ENCODE data around the gene ERC2. TPM values are rescaled to one million over a fixed set of nuclear protein-coding genes. Genes with fewer than 3 reads are reported as not detected.

ERC2 gene
- total RNA-seq, 2 experiments from 2014 or later = not detected

GRCh38 chr3:55607844-55608243, 860.4 kb downstream of the ERC2 start:
- ATAC-seq (ENCODE audit: low read depth) (no peak), DNase-seq (no peak)
- Mint-ChIP-seq H3K27ac (no peak overlapping the region), H3K9me3 (no peaks in the 10 kb centered on the region), H3K27me3 (no peaks in the 10 kb centered on the region), H3K36me3 (no peaks in the 10 kb centered on the region), H3K4me3 (no peak overlapping the region), H3K4me1 (no peaks in the 10 kb centered on the region)
- POLR2A ChIA-PET = no interaction called here

- no peak for ATAC-seq (ENCODE audit: low read depth)
- no peaks in the 10 kb centered on the region for H3K36me3 Mint-ChIP-seq
- no peak overlapping the region for H3K27ac Mint-ChIP-seq
- POLR2A ChIA-PET = no interaction called here
- no peak for DNase-seq
- H3K4me1 Mint-ChIP-seq = no peaks in the 10 kb centered on the region
- no peaks in the 10 kb centered on the region for H3K27me3 Mint-ChIP-seq
- H3K9me3 Mint-ChIP-seq = no peaks in the 10 kb centered on the region
- H3K4me3 Mint-ChIP-seq = no peak overlapping the region
These were observed 861.1 kb downstream of the ERC2 start for GRCh38 chr3:55607175-55607574.

- H3K27me3 Mint-ChIP-seq = peaks cover 2% of the 10 kb centered on the region
- POLR2A ChIA-PET = no interaction called here
These were observed 862.6 kb downstream of the ERC2 start for GRCh38 chr3:55605443-55606236.

GRCh38 chr3:55604846-55605245, 863.4 kb downstream of the ERC2 start:
- no peaks in the 10 kb centered on the region for H3K9me3 Mint-ChIP-seq
- no peak for DNase-seq
- no peaks in the 10 kb centered on the region for H3K36me3 Mint-ChIP-seq
- ATAC-seq (ENCODE audit: low read depth) = no peak
- POLR2A ChIA-PET = no interaction called here
- H3K27ac Mint-ChIP-seq = no peak overlapping the region
- no peak overlapping the region for H3K4me3 Mint-ChIP-seq
- peaks cover 2% of the 10 kb centered on the region for H3K27me3 Mint-ChIP-seq
- no peaks in the 10 kb centered on the region for H3K4me1 Mint-ChIP-seq

More at GRCh38 chr3:55605443-55606236, 862.6 kb downstream of the ERC2 start:
- Mint-ChIP-seq H3K27ac (no peak overlapping the region), H3K36me3 (no peaks in the 10 kb centered on the region), H3K4me1 (no peaks in the 10 kb centered on the region), H3K4me3 (no peak overlapping the region), H3K9me3 (no peaks in the 10 kb centered on the region)
- DNase-seq (no peak), ATAC-seq (ENCODE audit: low read depth) (no peak)

GRCh38 chr3:55604402-55604801, 863.9 kb downstream of the ERC2 start:
- H3K9me3 Mint-ChIP-seq = no peaks in the 10 kb centered on the region
- H3K27me3 Mint-ChIP-seq = peaks cover 2% of the 10 kb centered on the region
- no peaks in the 10 kb centered on the region for H3K4me1 Mint-ChIP-seq
- ATAC-seq (ENCODE audit: low read depth) (no peak), DNase-seq (no peak)
- H3K27ac Mint-ChIP-seq = no peak overlapping the region
- POLR2A ChIA-PET = no interaction called here
- H3K36me3 Mint-ChIP-seq = no peaks in the 10 kb centered on the region
- H3K4me3 Mint-ChIP-seq = no peak overlapping the region

- POLR2A ChIA-PET = no interaction called here
- Mint-ChIP-seq H3K27ac (no peak overlapping the region), H3K36me3 (no peaks in the 10 kb centered on the region), H3K9me3 (no peaks in the 10 kb centered on the region), H3K27me3 (peaks cover 2% of the 10 kb centered on the region), H3K4me1 (no peaks in the 10 kb centered on the region), H3K4me3 (no peak overlapping the region)
- no peak for ATAC-seq (ENCODE audit: low read depth)
- DNase-seq = no peak
These were observed 866.7 kb downstream of the ERC2 start for GRCh38 chr3:55601366-55602080.

GRCh38 chr3:55598224-55598623, 870.0 kb downstream of the ERC2 start:
- Mint-ChIP-seq H3K27me3 (peaks cover 2% of the 10 kb centered on the region), H3K4me1 (no peaks in the 10 kb centered on the region), H3K36me3 (no peaks in the 10 kb centered on the region), H3K27ac (no peak overlapping the region), H3K4me3 (no peak overlapping the region), H3K9me3 (no peaks in the 10 kb centered on the region)
- POLR2A ChIA-PET = no interaction called here
- DNase-seq (no peak), ATAC-seq (ENCODE audit: low read depth) (no peak)

- Mint-ChIP-seq H3K27ac (no peak overlapping the region), H3K36me3 (no peaks in the 10 kb centered on the region), H3K4me3 (no peak overlapping the region), H3K4me1 (no peaks in the 10 kb centered on the region), H3K27me3 (peaks cover 2% of the 10 kb centered on the region), H3K9me3 (no peaks in the 10 kb centered on the region)
- POLR2A ChIA-PET = no interaction called here
- no peak for ATAC-seq (ENCODE audit: low read depth)
- DNase-seq = no peak
These were observed 870.6 kb downstream of the ERC2 start for GRCh38 chr3:55597641-55598040.

- Mint-ChIP-seq H3K4me3 (no peak overlapping the region), H3K27ac (no peak overlapping the region), H3K4me1 (no peaks in the 10 kb centered on the region), H3K27me3 (peaks cover 2% of the 10 kb centered on the region), H3K9me3 (no peaks in the 10 kb centered on the region), H3K36me3 (no peaks in the 10 kb centered on the region)
- POLR2A ChIA-PET = no interaction called here
- DNase-seq (no peak), ATAC-seq (ENCODE audit: low read depth) (no peak)
These were observed 872.1 kb downstream of the ERC2 start for GRCh38 chr3:55596212-55596611.

- no peak overlapping the region for H3K27ac Mint-ChIP-seq
- H3K4me3 Mint-ChIP-seq = no peak overlapping the region
- no peaks in the 10 kb centered on the region for H3K36me3 Mint-ChIP-seq
- ATAC-seq (ENCODE audit: low read depth) (no peak), DNase-seq (no peak)
- no peaks in the 10 kb centered on the region for H3K9me3 Mint-ChIP-seq
- no peaks in the 10 kb centered on the region for H3K27me3 Mint-ChIP-seq
- POLR2A ChIA-PET = no interaction called here
- H3K4me1 Mint-ChIP-seq = no peaks in the 10 kb centered on the region
These were observed 872.8 kb downstream of the ERC2 start for GRCh38 chr3:55595420-55595819.

- no peak overlapping the region for H3K27ac Mint-ChIP-seq
- POLR2A ChIA-PET = no interaction called here
- H3K9me3 Mint-ChIP-seq = no peaks in the 10 kb centered on the region
- no peak overlapping the region for H3K4me3 Mint-ChIP-seq
- H3K36me3 Mint-ChIP-seq = no peaks in the 10 kb centered on the region
- H3K4me1 Mint-ChIP-seq = no peaks in the 10 kb centered on the region
- ATAC-seq (ENCODE audit: low read depth) = no peak
- no peak for DNase-seq
- H3K27me3 Mint-ChIP-seq = no peaks in the 10 kb centered on the region
These were observed 875.7 kb downstream of the ERC2 start for GRCh38 chr3:55592572-55592971.

GRCh38 chr3:55591888-55592287, 876.4 kb downstream of the ERC2 start:
- no peak overlapping the region for H3K4me3 Mint-ChIP-seq
- ATAC-seq (ENCODE audit: low read depth) (no peak), DNase-seq (no peak)
- H3K4me1 Mint-ChIP-seq = no peaks in the 10 kb centered on the region
- H3K27me3 Mint-ChIP-seq = no peaks in the 10 kb centered on the region
- H3K36me3 Mint-ChIP-seq = no peaks in the 10 kb centered on the region
- POLR2A ChIA-PET = no interaction called here
- no peaks in the 10 kb centered on the region for H3K9me3 Mint-ChIP-seq
- H3K27ac Mint-ChIP-seq = no peak overlapping the region

GRCh38 chr3:55588146-55588765, 880.0 kb downstream of the ERC2 start:
- H3K27me3 Mint-ChIP-seq = no peaks in the 10 kb centered on the region
- H3K9me3 Mint-ChIP-seq = no peaks in the 10 kb centered on the region
- no peaks in the 10 kb centered on the region for H3K4me1 Mint-ChIP-seq
- H3K4me3 Mint-ChIP-seq = no peak overlapping the region
- DNase-seq (no peak), ATAC-seq (ENCODE audit: low read depth) (no peak)
- no peak overlapping the region for H3K27ac Mint-ChIP-seq
- POLR2A ChIA-PET = no interaction called here
- H3K36me3 Mint-ChIP-seq = no peaks in the 10 kb centered on the region

- no peak for ATAC-seq (ENCODE audit: low read depth)
These were observed 882.4 kb downstream of the ERC2 start for GRCh38 chr3:55585856-55586255.

More at GRCh38 chr3:55585856-55586255, 882.4 kb downstream of the ERC2 start:
- POLR2A ChIA-PET = no interaction called here
- H3K27me3 Mint-ChIP-seq = no peaks in the 10 kb centered on the region
- DNase-seq = no peak
- H3K4me1 Mint-ChIP-seq = no peaks in the 10 kb centered on the region
- H3K36me3 Mint-ChIP-seq = no peaks in the 10 kb centered on the region
- no peak overlapping the region for H3K4me3 Mint-ChIP-seq
- H3K9me3 Mint-ChIP-seq = no peaks in the 10 kb centered on the region
- no peak overlapping the region for H3K27ac Mint-ChIP-seq

Data from activated naive CD8-positive, alpha-beta T cell treated with anti-CD3 and anti-CD28 coated beads, Interleukin-2, amount 10 ng/mL, durations not matched to agents 7 days and 5 days (primary cell).